ENCODE data around the gene CTCFL.

CTCFL gene

GRCh38 chr20:57449398-57450354, 75.3 kb downstream of the CTCFL start:
- Histone ChIP-seq H3K27me3 (ENCODE audit: control insufficient read depth, insufficient read depth, low read length) (no peaks in the 10 kb centered on the region), H3K4me1 (ENCODE audit: control insufficient read depth, insufficient read depth, low read length) (0 out of 2 replicates have a peak, but pooled peaks cover 2% of the 10 kb centered on the region), H3K4me3 (ENCODE audit: low read depth, low read length) (no peak overlapping the region), H3K27ac (ENCODE audit: low read depth, low read length) (no peak overlapping the region), H3K36me3 (ENCODE audit: control insufficient read depth, insufficient read depth, low read length) (no peaks in the 10 kb centered on the region), H3K9me3 (ENCODE audit: control insufficient read depth, insufficient read depth, low read depth, low read length) (peaks cover 5% of the 10 kb centered on the region; the same call in 1 of the 2 replicates), H3K9ac (ENCODE audit: low read length) (no peak overlapping the region)

- no peak overlapping the region for H3K9ac ChIP-seq (ENCODE audit: low read length)
Measured at GRCh38 chr20:57448764-57449354, 76.1 kb downstream of the CTCFL start.

More at GRCh38 chr20:57448764-57449354, 76.1 kb downstream of the CTCFL start:
- H3K4me1 ChIP-seq (ENCODE audit: control insufficient read depth, insufficient read depth, low read length), result 0 out of 2 replicates have a peak, but pooled peaks cover 2% of the 10 kb centered on the region
- H3K9me3 ChIP-seq (ENCODE audit: control insufficient read depth, insufficient read depth, low read depth, low read length), result peaks cover 5% of the 10 kb centered on the region; the same call in 1 of the 2 replicates
- no peak overlapping the region for H3K4me3 ChIP-seq (ENCODE audit: low read depth, low read length)
- H3K27ac ChIP-seq (ENCODE audit: low read depth, low read length), result no peak overlapping the region
- no peaks in the 10 kb centered on the region for H3K27me3 ChIP-seq (ENCODE audit: control insufficient read depth, insufficient read depth, low read length)
- no peaks in the 10 kb centered on the region for H3K36me3 ChIP-seq (ENCODE audit: control insufficient read depth, insufficient read depth, low read length)

Measured in HUES6 (cell line).